Cardiac muscle cell (in vitro differentiated cells and primary cell): ENCODE data around the gene RPRML. TPM values are rescaled to one million over a fixed set of nuclear protein-coding genes. Genes with fewer than 3 reads are reported as not detected.
A peak's percentile ranks its signal among the peaks of the same experiment; 100 is the strongest.

Experiments used
- DNase-seq, 2 donors: peaks; one replicate each; pipeline versions ENCODE4 v3.0.0 to v3.0.0-alpha.2; 2010 to 2017; ENCODE audit warnings: low read depth in 1 of 2, low spot score in 1 of 2
- H3K27ac ChIP-seq: fragments of 200-600 bp; sonication (generic); 2 replicates; pipeline ENCODE4 v1.5.1; 2016
- H3K27me3 ChIP-seq: fragments of 200-600 bp; sonication (generic); 2 replicates; pipeline ENCODE4 v1.6.0; 2016; ENCODE audit warnings: control low read depth
- H3K36me3 ChIP-seq: fragments of 200-600 bp; sonication (generic); 2 replicates; pipeline ENCODE4 v1.5.1; 2016; ENCODE audit warnings: control low read depth
- H3K4me1 ChIP-seq: fragments of 200-600 bp; sonication (generic); 2 replicates; pipeline ENCODE4 v1.8.1; 2017; ENCODE audit warnings: low read depth, mild to moderate bottlenecking, mixed run types
- H3K4me3 ChIP-seq: fragments of 200-600 bp; sonication (generic); 2 replicates; pipeline ENCODE4 v1.5.1; 2016; ENCODE audit warnings: mild to moderate bottlenecking
- H3K9me3 ChIP-seq: fragments of 200-600 bp; sonication (generic); 2 replicates; pipeline ENCODE4 v1.5.1; 2017; ENCODE audit warnings: low read depth, mild to moderate bottlenecking, control low read depth
- CTCF ChIP-seq: IDR thresholded peaks from 2 replicates; pipeline ENCODE4 v1.5.1; 2012; ENCODE audit warnings: low read depth, mild to moderate bottlenecking, low read length
- polyA plus RNA-seq: library from polyadenylated mRNA; unstranded; fragments of >200 nt; fragmentation: Nextera tagmentation; extraction: Ambion mirVana; gene quantifications from 2 replicates; pipeline ENCODE4 v1.2.1, GENCODE V29; 2016
- total RNA-seq: library from RNA; depleted of rRNA; stranded (reverse); fragments of >200 nt; gene quantifications from 2 replicates; pipeline ENCODE4 v1.2.3, GENCODE V29; 2016

RPRML gene
- total and polyA plus RNA-seq, 2 experiments from 2014 or later: not detected

- no peaks in the 10 kb centered on the region for H3K36me3 ChIP-seq
- H3K4me3 ChIP-seq: no peak overlapping the region
- H3K9me3 ChIP-seq: no peaks in the 10 kb centered on the region
- no peak for TF ChIP-seq CTCF
- no peaks in the 10 kb centered on the region for H3K27me3 ChIP-seq
- H3K27ac ChIP-seq: no peak overlapping the region
- H3K4me1 ChIP-seq: no peaks in the 10 kb centered on the region
- DNase-seq: no peak
These were observed 27.3 kb downstream of the RPRML start for GRCh38 chr17:46951706-46952105.

- no peaks in the 10 kb centered on the region for H3K4me1 ChIP-seq
- no peaks in the 10 kb centered on the region for H3K9me3 ChIP-seq
- no peaks in the 10 kb centered on the region for H3K36me3 ChIP-seq
- no peak for TF ChIP-seq CTCF
- DNase-seq: peak in 1 of 2 donors; percentile 8
- no peak overlapping the region for H3K27ac ChIP-seq
- H3K4me3 ChIP-seq: no peak overlapping the region
- H3K27me3 ChIP-seq: no peaks in the 10 kb centered on the region
These were observed 27.9 kb downstream of the RPRML start for GRCh38 chr17:46950997-46951621.

GRCh38 chr17:46950342-46950996 lies 28.6 kb downstream of the RPRML start:
- no peaks in the 10 kb centered on the region for H3K27me3 ChIP-seq
- no peak for TF ChIP-seq CTCF
- no peak overlapping the region for H3K27ac ChIP-seq
- no peaks in the 10 kb centered on the region for H3K9me3 ChIP-seq
- no peak for DNase-seq
- no peak overlapping the region for H3K4me3 ChIP-seq
- H3K4me1 ChIP-seq: no peaks in the 10 kb centered on the region
- H3K36me3 ChIP-seq: no peaks in the 10 kb centered on the region

- no peaks in the 10 kb centered on the region for H3K36me3 ChIP-seq
- H3K27ac ChIP-seq: no peak overlapping the region
- no peaks in the 10 kb centered on the region for H3K4me1 ChIP-seq
- H3K4me3 ChIP-seq: no peak overlapping the region
- TF ChIP-seq CTCF: no peak
- no peaks in the 10 kb centered on the region for H3K27me3 ChIP-seq
- DNase-seq: no peak
- no peaks in the 10 kb centered on the region for H3K9me3 ChIP-seq
These were observed 29.5 kb downstream of the RPRML start for GRCh38 chr17:46949291-46950174.

GRCh38 chr17:46948544-46948943 lies 30.5 kb downstream of the RPRML start:
- H3K36me3 ChIP-seq: no peaks in the 10 kb centered on the region
- peaks cover 4% of the 10 kb centered on the region for H3K4me1 ChIP-seq
- no peak for DNase-seq
- no peaks in the 10 kb centered on the region for H3K27me3 ChIP-seq
- TF ChIP-seq CTCF: no peak
- H3K4me3 ChIP-seq: no peak overlapping the region
- no peak overlapping the region for H3K27ac ChIP-seq
- no peaks in the 10 kb centered on the region for H3K9me3 ChIP-seq
